Right lobe of liver (tissue), 6 donors: Measurements from ENCODE around the gene TMEM131. TPM values are rescaled to one million over a fixed set of nuclear protein-coding genes. Genes with fewer than 3 reads are reported as not detected.
A peak's percentile ranks its signal among the peaks of the same experiment; 100 is the strongest.

Experiments used
- ATAC-seq, 4 donors: fragments of 200-7000 bp; cut with Tn5 transposase; one replicate each; pipeline ENCODE4 v1.9.1; 2020; ENCODE audit warnings: mild to moderate bottlenecking in 4 of 4, moderate library complexity in 4 of 4
- DNase-seq, 3 donors: peaks; one replicate each; pipeline ENCODE4 v3.0.0-alpha.2; 2020
- H3K27ac ChIP-seq, 3 donors: fragments of 200-600 bp; one replicate each; pipeline ENCODE4 v1.8.0; 2022
- H3K27me3 ChIP-seq, 2 donors: fragments of 200-600 bp; one replicate each; pipeline ENCODE4 v1.8.0; 2022
- H3K36me3 ChIP-seq, 4 donors: fragments of 200-600 bp; sonication (generic) in 1 of 4; one replicate each; pipeline versions ENCODE4 v1.5.1 to v1.8.0; 2017 to 2022; ENCODE audit warnings: control low read depth in 1 of 4
- H3K4me1 ChIP-seq, 4 donors: fragments of 200-600 bp; sonication (generic) in 1 of 4; one replicate each; pipeline versions ENCODE4 v1.5.1 to v1.8.0; 2017 to 2022; ENCODE audit warnings: control low read depth in 1 of 4
- H3K4me3 ChIP-seq, 3 donors: fragments of 200-600 bp; one replicate each; pipeline ENCODE4 v1.8.0; 2022
- H3K9me3 ChIP-seq, 4 donors: fragments of 200-600 bp; sonication (generic) in 1 of 4; one replicate each; pipeline versions ENCODE4 v1.5.1 to v1.8.0; 2017 to 2022; ENCODE audit warnings: control low read depth in 1 of 4
- CTCF ChIP-seq, 4 donors: fragments of 200-600 bp in 3 of 4; fragments of 450-650 bp in 1 of 4; IDR thresholded peaks; one replicate each; pipeline versions ENCODE4 v1.5.1 to v1.8.0; 2016 to 2022; ENCODE audit warnings: antibody characterized with exemption in 4 of 4, mild to moderate bottlenecking in 2 of 4
- POLR2A ChIP-seq: fragments of 450-650 bp; IDR thresholded peaks from one replicate; pipeline ENCODE4 v1.6.1; 2017; ENCODE audit warnings: antibody characterized with exemption, mild to moderate bottlenecking
- WGBS: methylation state at CpG from one replicate; pipeline ENCODE4 v1.1.6; 2018; ENCODE audit warnings: low coverage, low lambda C conversion rate; ENCODE audit not compliant: insufficient coverage; ENCODE audit errors: missing lambda C conversion rate; 5-methylcytosine and 5-hydroxymethylcytosine counted together
- intact Hi-C, 2 donors: fragments of 100-400 bp; cut with DNase I; formaldehyde crosslinking; loops; one replicate each; pipeline versions ENCODE4 v1.11.2 to v1.14.1; 2022
- total RNA-seq, 6 experiments: library from RNA; depleted of rRNA in 2 of 6; stranded (reverse); fragments of >200 nt in 2 of 6; fragmentation: NEBNext Ultra II Directional in 3 of 6; extraction: Animal tissue kit (Norgen Biotek cat#: 25700) in 3 of 6; gene quantifications; one replicate each; pipeline versions ENCODE4 v1.1.0 to v1.2.4, GENCODE V29; 2016 to 2023
- donor health status: DM: no; HTN: yes; CAD: no.
- donor health status: DM: no; HTN: no; CAD: no.
- donor health status: DM: no; HTN: no; CAD: no.
- donor health status: DM: no; HTN: yes; CAD: no.
- donor health status: DM: no; HTN: yes; CAD: no.

TMEM131 gene
- total RNA-seq, 6 experiments from 2014 or later: 14.8 to 34.0 (median 17.8) TPM

- intact Hi-C loops: no loop called here
- Histone ChIP-seq H3K4me1 (peaks cover 0 to 7% (median 0%) of the 10 kb centered on the region in 4 donors), H3K36me3 (no peaks in the 10 kb centered on the region), H3K27me3 (no peaks in the 10 kb centered on the region), H3K27ac (no peak overlapping the region), H3K9me3 (no peaks in the 10 kb centered on the region), H3K4me3 (no peak overlapping the region)
- ATAC-seq (no peak), DNase-seq (no peak)
- 85% methylated on average over 5 of the region's 5 CpGs for WGBS
- no peak for TF ChIP-seq POLR2A
- no peak for TF ChIP-seq CTCF (IDR thresholded peaks at IDR 0.05)
Observed at GRCh38 chr2:97914691-97915213, 81.0 kb downstream of the TMEM131 start.

GRCh38 chr2:97913846-97914245, 81.9 kb downstream of the TMEM131 start:
- ATAC-seq (no peak), DNase-seq (no peak)
- TF ChIP-seq CTCF (IDR thresholded peaks at IDR 0.05) (no peak), POLR2A (no peak)
- Histone ChIP-seq H3K9me3 (no peaks in the 10 kb centered on the region), H3K27me3 (no peaks in the 10 kb centered on the region), H3K4me1 (peaks cover 0 to 7% (median 0%) of the 10 kb centered on the region in 4 donors), H3K27ac (no peak overlapping the region), H3K4me3 (no peak overlapping the region), H3K36me3 (no peaks in the 10 kb centered on the region)
- intact Hi-C loops: no loop called here
- WGBS: 100% methylated on average over 1 of the region's 2 CpGs

- peaks cover 0 to 7% (median 0%) of the 10 kb centered on the region in 4 donors for H3K4me1 ChIP-seq
- no peak overlapping the region for H3K27ac ChIP-seq
- H3K4me3 ChIP-seq: no peak overlapping the region
- DNase-seq (no peak), ATAC-seq (peak in 2 of 4 donors; percentile 55 to 78)
- 60% methylated on average over 1 of the region's 1 CpG for WGBS
- no peaks in the 10 kb centered on the region for H3K9me3 ChIP-seq
- no peaks in the 10 kb centered on the region for H3K27me3 ChIP-seq
- H3K36me3 ChIP-seq: no peaks in the 10 kb centered on the region
- intact Hi-C loops: no loop called here
- TF ChIP-seq CTCF (IDR thresholded peaks at IDR 0.05): no peak
- no peak for TF ChIP-seq POLR2A
Observed at GRCh38 chr2:97911922-97912575, 83.7 kb downstream of the TMEM131 start.

GRCh38 chr2:97911206-97911921, 84.4 kb downstream of the TMEM131 start:
- Histone ChIP-seq H3K36me3 (no peaks in the 10 kb centered on the region), H3K27ac (no peak overlapping the region), H3K4me1 (peaks cover 0 to 7% (median 0%) of the 10 kb centered on the region in 4 donors), H3K4me3 (no peak overlapping the region), H3K27me3 (no peaks in the 10 kb centered on the region), H3K9me3 (no peaks in the 10 kb centered on the region)
- ATAC-seq (peak in 2 of 4 donors; percentile 30 to 44), DNase-seq (no peak)
- intact Hi-C loops: no loop called here
- WGBS: 65% methylated on average over 4 of the region's 4 CpGs
- TF ChIP-seq CTCF (IDR thresholded peaks at IDR 0.05): no peak
- no peak for TF ChIP-seq POLR2A
